Dermis microvascular lymphatic vessel endothelial cell (primary cell): ENCODE data around the gene CAMTA1. TPM values are rescaled to one million over a fixed set of nuclear protein-coding genes. Genes with fewer than 3 reads are reported as not detected.
"Not testable (repeated sequence)": the region's sequence is repeated elsewhere in the genome, so short reads cannot be mapped to it uniquely, and the experiment has no call there.

Source experiments
- DNase-seq, 2 donors: peaks; one replicate each; pipeline versions ENCODE4 v3.0.0 to v3.0.0-alpha.2; 2010; ENCODE audit warnings: low read depth in 2 of 2
- total RNA-seq: library from RNA; depleted of rRNA; stranded (reverse); fragments of >200 nt; gene quantifications from 2 replicates; pipeline ENCODE4 v1.2.1, GENCODE V29; 2014

CAMTA1 gene
- total RNA-seq, 1 donor from 2014 or later, result 33.9 TPM

GRCh38 chr1:7147581-7148282 is 362.5 kb downstream of the CAMTA1 start:
- DNase-seq, result not testable (repeated sequence)

GRCh38 chr1:7149080-7149838 is 364.0 kb downstream of the CAMTA1 start:
- no peak for DNase-seq

GRCh38 chr1:7150724-7151280 is 365.5 kb downstream of the CAMTA1 start:
- no peak for DNase-seq

- no peak for DNase-seq
Measured at GRCh38 chr1:7151978-7152377, 366.7 kb downstream of the CAMTA1 start.

- DNase-seq, result no peak
Measured at GRCh38 chr1:7152655-7153054, 367.4 kb downstream of the CAMTA1 start.

GRCh38 chr1:7153464-7153863 is 368.2 kb downstream of the CAMTA1 start:
- DNase-seq, result no peak

- DNase-seq, result no peak
Measured at GRCh38 chr1:7159116-7159781, 374.0 kb downstream of the CAMTA1 start.

- DNase-seq, result not testable (repeated sequence)
Measured at GRCh38 chr1:7168554-7168953, 383.3 kb downstream of the CAMTA1 start.

- no peak for DNase-seq
Measured at GRCh38 chr1:7171168-7171567, 385.9 kb downstream of the CAMTA1 start.

- no peak for DNase-seq
Measured at GRCh38 chr1:7171574-7171973, 386.3 kb downstream of the CAMTA1 start.

GRCh38 chr1:7172804-7173203 is 387.6 kb downstream of the CAMTA1 start:
- no peak for DNase-seq

GRCh38 chr1:7174561-7174960 is 389.3 kb downstream of the CAMTA1 start:
- no peak for DNase-seq

GRCh38 chr1:7174980-7175906 is 390.0 kb downstream of the CAMTA1 start:
- no peak for DNase-seq

GRCh38 chr1:7177021-7177420 is 391.8 kb downstream of the CAMTA1 start:
- DNase-seq, result no peak

GRCh38 chr1:7177438-7178146 is 392.3 kb downstream of the CAMTA1 start:
- DNase-seq, result no peak

GRCh38 chr1:7178336-7178735 is 393.1 kb downstream of the CAMTA1 start:
- no peak for DNase-seq

- DNase-seq, result no peak
Measured at GRCh38 chr1:7178741-7179140, 393.5 kb downstream of the CAMTA1 start.

- no peak for DNase-seq
Measured at GRCh38 chr1:7185721-7186120, 400.5 kb downstream of the CAMTA1 start.

GRCh38 chr1:7186382-7187111 is 401.3 kb downstream of the CAMTA1 start:
- no peak for DNase-seq

GRCh38 chr1:7187112-7187493 is 401.8 kb downstream of the CAMTA1 start:
- DNase-seq, result no peak
